KMS-11 (cell line): Measurements from ENCODE around the gene CHST11.

ENCODE experiments used
- H2AFZ ChIP-seq: fragments of 200-600 bp; sonication (generic); 2 replicates; pipeline ENCODE4 v1.6.1; 2016; ENCODE audit warnings: antibody characterized with exemption, mixed run types, low read depth
- H3K27ac ChIP-seq: fragments of 200-600 bp; sonication (generic); 2 replicates; pipeline ENCODE4 v1.6.1; 2016; ENCODE audit warnings: mild to moderate bottlenecking, mixed run types
- H3K27me3 ChIP-seq: fragments of 200-600 bp; sonication (generic); 2 replicates; pipeline ENCODE4 v1.6.1; 2017; ENCODE audit warnings: mild to moderate bottlenecking, low read depth, mixed run types, moderate library complexity; ENCODE audit not compliant: insufficient read depth
- H3K36me3 ChIP-seq: fragments of 200-600 bp; sonication (generic); 2 replicates; pipeline ENCODE4 v1.6.1; 2017; ENCODE audit warnings: mild to moderate bottlenecking, mixed run types; ENCODE audit not compliant: insufficient read depth
- H3K4me1 ChIP-seq: fragments of 200-600 bp; sonication (generic); 2 replicates; pipeline ENCODE4 v1.6.1; 2016; ENCODE audit warnings: mild to moderate bottlenecking, low read depth, mixed run types; ENCODE audit not compliant: poor library complexity, severe bottlenecking
- H3K4me2 ChIP-seq: fragments of 200-600 bp; sonication (generic); 2 replicates; pipeline ENCODE4 v1.7.0; 2016; ENCODE audit warnings: mild to moderate bottlenecking, mixed run types
- H3K4me3 ChIP-seq: fragments of 200-600 bp; sonication (generic); IDR thresholded peaks from 2 replicates; pipeline ENCODE4 v1.6.1; 2017; ENCODE audit warnings: low read depth, low read length, mixed read lengths; ENCODE audit not compliant: insufficient read depth
- H3K79me2 ChIP-seq: fragments of 200-600 bp; sonication (generic); 2 replicates; pipeline ENCODE4 v1.6.1; 2016; ENCODE audit warnings: low read depth, mixed run types; ENCODE audit not compliant: insufficient read depth
- H3K9ac ChIP-seq: fragments of 200-600 bp; sonication (generic); 2 replicates; pipeline ENCODE4 v1.6.1; 2016; ENCODE audit warnings: mild to moderate bottlenecking, mixed run types
- H4K20me1 ChIP-seq: fragments of 200-600 bp; sonication (generic); 2 replicates; pipeline ENCODE4 v1.6.1; 2016; ENCODE audit warnings: mild to moderate bottlenecking, mixed run types; ENCODE audit not compliant: insufficient read depth
- TF ChIP-seq, protein P1 (sequence below): fragments of 200-600 bp; sonication (generic); conservative IDR thresholded peaks from 2 replicates; pipeline ENCODE4 v1.6.1; 2017; ENCODE audit warnings: low read depth, mild to moderate bottlenecking, antibody characterized with exemption, low read length, moderate library complexity, mixed read lengths

Gene CHST11

DNA sequence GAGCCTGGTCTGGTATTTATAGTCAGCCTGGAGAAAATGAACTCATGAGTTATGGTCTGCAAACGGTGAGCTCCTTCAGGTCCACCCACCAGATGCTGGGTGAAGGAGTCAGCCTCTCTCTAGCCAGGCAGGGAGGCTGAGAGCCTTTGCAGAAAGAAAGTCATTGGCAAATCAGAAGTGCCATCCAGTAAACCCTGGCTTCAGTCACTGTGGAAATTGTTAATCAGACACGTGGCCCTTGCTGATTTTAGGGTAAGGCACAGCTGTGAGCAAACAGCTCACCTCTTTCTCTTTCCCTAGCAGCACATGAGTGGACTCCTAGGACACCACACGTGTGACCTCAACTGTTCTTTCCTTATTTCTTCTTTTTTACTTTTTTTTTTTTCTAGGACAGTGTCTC is 44.9 kb downstream of the CHST11 start:
- no peak overlapping the region for H2AFZ ChIP-seq
- H4K20me1 ChIP-seq = no peaks in the 10 kb centered on the region
- H3K27ac ChIP-seq = no peak overlapping the region
- no peak overlapping the region for H3K9ac ChIP-seq
- H3K4me2 ChIP-seq = no peak overlapping the region
- H3K4me1 ChIP-seq = peaks cover 25% of the 10 kb centered on the region
- H3K79me2 ChIP-seq = no peaks in the 10 kb centered on the region
- H3K4me3 ChIP-seq = no peak overlapping the region
- no peaks in the 10 kb centered on the region for H3K36me3 ChIP-seq
- TF ChIP-seq, protein P1, sequence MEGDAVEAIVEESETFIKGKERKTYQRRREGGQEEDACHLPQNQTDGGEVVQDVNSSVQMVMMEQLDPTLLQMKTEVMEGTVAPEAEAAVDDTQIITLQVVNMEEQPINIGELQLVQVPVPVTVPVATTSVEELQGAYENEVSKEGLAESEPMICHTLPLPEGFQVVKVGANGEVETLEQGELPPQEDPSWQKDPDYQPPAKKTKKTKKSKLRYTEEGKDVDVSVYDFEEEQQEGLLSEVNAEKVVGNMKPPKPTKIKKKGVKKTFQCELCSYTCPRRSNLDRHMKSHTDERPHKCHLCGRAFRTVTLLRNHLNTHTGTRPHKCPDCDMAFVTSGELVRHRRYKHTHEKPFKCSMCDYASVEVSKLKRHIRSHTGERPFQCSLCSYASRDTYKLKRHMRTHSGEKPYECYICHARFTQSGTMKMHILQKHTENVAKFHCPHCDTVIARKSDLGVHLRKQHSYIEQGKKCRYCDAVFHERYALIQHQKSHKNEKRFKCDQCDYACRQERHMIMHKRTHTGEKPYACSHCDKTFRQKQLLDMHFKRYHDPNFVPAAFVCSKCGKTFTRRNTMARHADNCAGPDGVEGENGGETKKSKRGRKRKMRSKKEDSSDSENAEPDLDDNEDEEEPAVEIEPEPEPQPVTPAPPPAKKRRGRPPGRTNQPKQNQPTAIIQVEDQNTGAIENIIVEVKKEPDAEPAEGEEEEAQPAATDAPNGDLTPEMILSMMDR = no peak
- H3K27me3 ChIP-seq = no peaks in the 10 kb centered on the region

DNA sequence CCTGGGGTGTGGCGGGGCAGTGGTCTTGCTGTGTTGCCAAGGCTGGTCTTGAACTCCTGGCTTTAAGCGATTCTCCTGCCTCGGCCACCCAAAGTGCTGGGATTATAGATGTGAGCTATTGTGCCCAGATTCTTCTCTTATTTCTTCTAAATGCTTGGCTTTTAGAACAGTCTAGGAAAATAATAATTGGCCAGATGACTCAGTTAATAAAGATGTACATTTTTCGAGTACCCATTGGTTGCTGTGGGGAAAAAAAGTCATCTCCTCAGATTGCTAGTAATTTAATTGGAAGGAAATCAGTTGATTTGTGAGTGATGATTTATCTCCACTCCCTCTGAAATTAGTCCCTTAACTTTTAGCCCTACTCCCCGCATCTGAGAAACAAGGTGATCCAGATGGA is 45.5 kb downstream of the CHST11 start:
- Histone ChIP-seq H3K4me1 (peaks cover 25% of the 10 kb centered on the region), H3K79me2 (no peaks in the 10 kb centered on the region), H4K20me1 (no peaks in the 10 kb centered on the region)

DNA sequence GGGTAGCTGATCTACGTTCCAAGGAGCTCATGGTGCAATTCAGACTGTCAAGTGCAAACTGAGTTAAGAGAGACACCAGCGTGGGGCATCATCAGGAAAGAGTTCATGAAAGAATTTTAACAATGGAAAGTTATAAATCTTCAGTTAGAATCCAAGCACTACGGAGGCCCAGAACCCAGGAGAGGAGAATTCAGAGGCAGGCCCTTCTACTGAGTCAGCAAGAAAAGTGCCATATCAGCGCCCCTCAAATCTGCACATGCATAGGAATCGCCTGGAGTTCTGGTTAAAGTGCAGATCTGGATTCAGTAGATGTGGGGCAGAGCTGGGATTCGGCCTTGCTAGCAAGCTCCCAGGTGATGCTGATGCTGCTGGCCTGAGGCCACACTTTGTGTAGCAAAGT is 45.9 kb downstream of the CHST11 start:
- peaks cover 21% of the 10 kb centered on the region for H3K4me1 ChIP-seq
- TF ChIP-seq, protein P1 = no peak
- H2AFZ ChIP-seq = no peak overlapping the region
- H3K4me2 ChIP-seq = no peak overlapping the region
- no peak overlapping the region for H3K9ac ChIP-seq
- no peaks in the 10 kb centered on the region for H4K20me1 ChIP-seq
- H3K36me3 ChIP-seq = no peaks in the 10 kb centered on the region
- no peak overlapping the region for H3K27ac ChIP-seq
- H3K4me3 ChIP-seq = no peak overlapping the region
- H3K79me2 ChIP-seq = no peaks in the 10 kb centered on the region
- no peaks in the 10 kb centered on the region for H3K27me3 ChIP-seq

More for the DNA sequence above, 45.5 kb downstream of the CHST11 start:
- no peak overlapping the region for H3K9ac ChIP-seq
- H3K4me2 ChIP-seq = no peak overlapping the region
- H2AFZ ChIP-seq = no peak overlapping the region
- H3K4me3 ChIP-seq = no peak overlapping the region
- TF ChIP-seq, protein P1 = no peak
- H3K36me3 ChIP-seq = no peaks in the 10 kb centered on the region
- no peak overlapping the region for H3K27ac ChIP-seq
- no peaks in the 10 kb centered on the region for H3K27me3 ChIP-seq

DNA sequence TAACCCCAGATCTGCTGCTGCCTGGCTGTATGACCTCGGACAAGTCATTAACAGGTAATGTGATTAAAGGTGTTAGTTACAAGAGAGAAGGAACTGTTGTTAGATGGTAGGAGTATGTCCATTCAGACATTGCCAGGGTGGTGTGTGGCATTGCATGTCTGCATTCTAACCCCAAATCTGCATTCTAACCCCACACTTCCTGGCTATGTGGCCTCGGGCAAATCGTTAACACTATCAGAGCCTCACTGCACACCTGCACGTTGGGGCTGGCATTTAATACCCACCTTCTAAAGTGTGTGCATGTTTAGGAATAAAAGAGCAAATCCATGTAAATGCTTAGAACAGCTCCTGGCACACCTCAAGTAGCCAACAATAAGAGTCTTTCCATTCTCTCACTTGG is 46.4 kb downstream of the CHST11 start:
- H3K27me3 ChIP-seq = no peaks in the 10 kb centered on the region
- TF ChIP-seq, protein P1 = no peak
- H3K9ac ChIP-seq = no peak overlapping the region
- H2AFZ ChIP-seq = no peak overlapping the region
- no peaks in the 10 kb centered on the region for H3K36me3 ChIP-seq
- H3K27ac ChIP-seq = no peak overlapping the region
- H4K20me1 ChIP-seq = no peaks in the 10 kb centered on the region
- H3K79me2 ChIP-seq = no peaks in the 10 kb centered on the region
- H3K4me3 ChIP-seq = no peak overlapping the region
- peaks cover 15% of the 10 kb centered on the region for H3K4me1 ChIP-seq
- no peak overlapping the region for H3K4me2 ChIP-seq

DNA sequence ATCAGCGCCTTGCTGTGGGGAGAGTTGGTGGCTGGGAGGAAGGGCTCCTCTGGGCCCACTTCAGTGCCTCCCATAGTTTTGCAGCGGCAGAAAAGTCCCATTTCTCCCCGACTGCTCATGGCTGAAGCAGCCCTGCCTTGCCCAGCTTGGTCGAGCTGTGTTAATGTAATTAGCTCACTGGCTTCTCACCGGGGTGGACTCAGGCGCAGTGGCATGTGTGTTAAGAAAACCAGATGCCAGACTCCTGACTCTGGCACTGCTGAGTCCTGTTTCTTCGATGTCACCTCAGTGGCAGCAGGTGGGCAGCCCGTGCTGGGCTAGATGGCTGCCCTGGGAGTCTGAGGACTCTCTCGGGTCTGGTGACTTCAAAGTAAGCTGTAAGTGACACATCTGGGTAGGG is 47.4 kb downstream of the CHST11 start:
- H4K20me1 ChIP-seq = no peaks in the 10 kb centered on the region
- TF ChIP-seq, protein P1 = no peak
- no peaks in the 10 kb centered on the region for H3K27me3 ChIP-seq
- H3K79me2 ChIP-seq = no peaks in the 10 kb centered on the region
- H3K36me3 ChIP-seq = no peaks in the 10 kb centered on the region
- H3K4me3 ChIP-seq = no peak overlapping the region
- no peak overlapping the region for H2AFZ ChIP-seq
- H3K27ac ChIP-seq = no peak overlapping the region
- peaks cover 11% of the 10 kb centered on the region for H3K4me1 ChIP-seq
- no peak overlapping the region for H3K4me2 ChIP-seq
- H3K9ac ChIP-seq = no peak overlapping the region
